Measurements from ENCODE around the gene ZSCAN20. TPM values are rescaled to one million over a fixed set of nuclear protein-coding genes. Genes with fewer than 3 reads are reported as not detected.

ZSCAN20 gene
- total and polyA plus RNA-seq, 4 donors = 0.48 to 2.3 (median 1.3) TPM

DNA sequence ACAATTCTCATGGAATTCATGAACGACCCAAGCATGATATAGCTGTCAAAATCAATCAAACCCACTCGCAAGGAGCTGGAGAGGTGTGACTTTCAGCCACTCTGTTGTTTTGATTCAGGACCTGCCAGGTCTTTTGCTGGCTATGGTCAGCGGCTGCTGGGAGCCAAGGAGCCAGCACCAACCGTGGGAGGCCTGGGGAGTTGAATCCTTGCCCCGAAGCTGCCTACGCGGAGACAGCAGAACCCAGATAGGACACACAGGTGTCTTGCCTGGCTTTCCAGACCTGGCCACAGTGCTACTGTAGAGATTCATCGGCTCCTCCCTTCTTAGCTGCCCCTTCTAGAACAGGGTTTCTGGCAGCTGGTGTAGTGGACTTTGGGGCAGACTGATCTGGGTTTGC, 42.7 kb downstream of the ZSCAN20 start:
- no peak for TF ChIP-seq RAD21 (IDR thresholded peaks at IDR 0.05)
- no peak for TF ChIP-seq SP1 (IDR thresholded peaks at IDR 0.05)
- TF ChIP-seq JUND (IDR thresholded peaks at IDR 0.05) = no peak
- TF ChIP-seq HNF4A (conservative IDR thresholded peaks at IDR 0.05) = no peak
- no peak for TF ChIP-seq TAF1 (conservative IDR thresholded peaks at IDR 0.05)
- TF ChIP-seq YY1 (IDR thresholded peaks at IDR 0.05) = no peak
- no peak for TF ChIP-seq RXRA (IDR thresholded peaks at IDR 0.05)
- H3K4me3 ChIP-seq (ENCODE audit: low read depth in 1 of 3, low read length in 3 of 3) = no peak overlapping the region
- WGBS = 81% methylated on average over 8 of the region's 8 CpGs
- no peak for DNase-seq (ENCODE audit: low spot score)
- H3K36me3 ChIP-seq (ENCODE audit: control insufficient read depth in 4 of 4, insufficient read depth in 3 of 4, low read depth in 1 of 4, low read length in 3 of 4) = no peaks in the 10 kb centered on the region
- H3K9me3 ChIP-seq (ENCODE audit: control insufficient read depth in 4 of 4, low read length in 3 of 4) = no peaks in the 10 kb centered on the region
- no peaks in the 10 kb centered on the region for H3K4me1 ChIP-seq (ENCODE audit: control insufficient read depth in 4 of 4, insufficient read depth in 4 of 4, low read length in 3 of 4)
- no peak overlapping the region for H3K9ac ChIP-seq (ENCODE audit: low read depth in 1 of 2, low read length in 2 of 2)
- H3K27ac ChIP-seq (ENCODE audit: low read depth in 1 of 2, low read length in 2 of 2) = no peak overlapping the region
- peaks cover 0 to 3% (median 0%) of the 10 kb centered on the region in 4 donors for H3K27me3 ChIP-seq (ENCODE audit: control insufficient read depth in 4 of 4, insufficient read depth in 4 of 4, low read length in 3 of 4)

DNA sequence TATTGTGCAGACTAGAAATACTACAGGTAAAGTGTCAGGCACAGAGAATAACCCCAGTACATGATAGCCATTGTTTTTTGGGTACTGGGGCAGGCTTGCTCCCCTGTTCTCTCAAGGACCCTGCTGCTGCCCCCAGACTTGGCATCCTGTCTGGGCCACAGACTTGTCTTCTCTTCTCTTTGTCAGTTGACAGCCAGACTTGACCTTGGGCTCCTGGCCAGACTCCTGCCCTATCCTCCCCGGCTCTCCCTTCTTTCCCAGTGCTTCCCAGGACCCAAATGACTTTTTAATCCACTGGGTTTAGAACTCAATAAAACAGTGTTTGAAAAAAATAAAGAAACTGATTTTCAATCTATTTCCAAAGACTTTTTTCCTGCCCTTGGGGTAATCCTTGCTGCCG, 43.2 kb downstream of the ZSCAN20 start:
- Histone ChIP-seq H3K27ac (ENCODE audit: low read depth in 1 of 2, low read length in 2 of 2) (no peak overlapping the region), H3K9me3 (ENCODE audit: control insufficient read depth in 4 of 4, low read length in 3 of 4) (no peaks in the 10 kb centered on the region), H3K36me3 (ENCODE audit: control insufficient read depth in 4 of 4, insufficient read depth in 3 of 4, low read depth in 1 of 4, low read length in 3 of 4) (no peaks in the 10 kb centered on the region), H3K4me3 (ENCODE audit: low read depth in 1 of 3, low read length in 3 of 3) (no peak overlapping the region), H3K9ac (ENCODE audit: low read depth in 1 of 2, low read length in 2 of 2) (no peak overlapping the region), H3K27me3 (ENCODE audit: control insufficient read depth in 4 of 4, insufficient read depth in 4 of 4, low read length in 3 of 4) (peaks cover 0 to 3% (median 0%) of the 10 kb centered on the region in 4 donors), H3K4me1 (ENCODE audit: control insufficient read depth in 4 of 4, insufficient read depth in 4 of 4, low read length in 3 of 4) (no peaks in the 10 kb centered on the region)
- no peak for TF ChIP-seq NR2F2 (IDR thresholded peaks at IDR 0.05)
- no peak for TF ChIP-seq GABPA (IDR thresholded peaks at IDR 0.05 in 1 of 2, conservative IDR thresholded peaks at IDR 0.05 in 1 of 2)
- TF ChIP-seq, protein P1, sequence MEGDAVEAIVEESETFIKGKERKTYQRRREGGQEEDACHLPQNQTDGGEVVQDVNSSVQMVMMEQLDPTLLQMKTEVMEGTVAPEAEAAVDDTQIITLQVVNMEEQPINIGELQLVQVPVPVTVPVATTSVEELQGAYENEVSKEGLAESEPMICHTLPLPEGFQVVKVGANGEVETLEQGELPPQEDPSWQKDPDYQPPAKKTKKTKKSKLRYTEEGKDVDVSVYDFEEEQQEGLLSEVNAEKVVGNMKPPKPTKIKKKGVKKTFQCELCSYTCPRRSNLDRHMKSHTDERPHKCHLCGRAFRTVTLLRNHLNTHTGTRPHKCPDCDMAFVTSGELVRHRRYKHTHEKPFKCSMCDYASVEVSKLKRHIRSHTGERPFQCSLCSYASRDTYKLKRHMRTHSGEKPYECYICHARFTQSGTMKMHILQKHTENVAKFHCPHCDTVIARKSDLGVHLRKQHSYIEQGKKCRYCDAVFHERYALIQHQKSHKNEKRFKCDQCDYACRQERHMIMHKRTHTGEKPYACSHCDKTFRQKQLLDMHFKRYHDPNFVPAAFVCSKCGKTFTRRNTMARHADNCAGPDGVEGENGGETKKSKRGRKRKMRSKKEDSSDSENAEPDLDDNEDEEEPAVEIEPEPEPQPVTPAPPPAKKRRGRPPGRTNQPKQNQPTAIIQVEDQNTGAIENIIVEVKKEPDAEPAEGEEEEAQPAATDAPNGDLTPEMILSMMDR (IDR thresholded peaks at IDR 0.05; ENCODE audit: low read depth, low read length, missing input control) = no peak
- no peak for TF ChIP-seq FOXA2 (IDR thresholded peaks at IDR 0.05)
- TF ChIP-seq FOXA1 (IDR thresholded peaks at IDR 0.05) = no peak
- no peak for TF ChIP-seq JUND (IDR thresholded peaks at IDR 0.05)
- no peak for TF ChIP-seq YY1 (IDR thresholded peaks at IDR 0.05)
- no peak for TF ChIP-seq EGR1 (IDR thresholded peaks at IDR 0.05; ENCODE audit: low read depth in 2 of 2)
- TF ChIP-seq, protein P2, sequence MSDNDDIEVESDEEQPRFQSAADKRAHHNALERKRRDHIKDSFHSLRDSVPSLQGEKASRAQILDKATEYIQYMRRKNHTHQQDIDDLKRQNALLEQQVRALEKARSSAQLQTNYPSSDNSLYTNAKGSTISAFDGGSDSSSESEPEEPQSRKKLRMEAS (IDR thresholded peaks at IDR 0.05) = no peak
- TF ChIP-seq, protein P3, sequence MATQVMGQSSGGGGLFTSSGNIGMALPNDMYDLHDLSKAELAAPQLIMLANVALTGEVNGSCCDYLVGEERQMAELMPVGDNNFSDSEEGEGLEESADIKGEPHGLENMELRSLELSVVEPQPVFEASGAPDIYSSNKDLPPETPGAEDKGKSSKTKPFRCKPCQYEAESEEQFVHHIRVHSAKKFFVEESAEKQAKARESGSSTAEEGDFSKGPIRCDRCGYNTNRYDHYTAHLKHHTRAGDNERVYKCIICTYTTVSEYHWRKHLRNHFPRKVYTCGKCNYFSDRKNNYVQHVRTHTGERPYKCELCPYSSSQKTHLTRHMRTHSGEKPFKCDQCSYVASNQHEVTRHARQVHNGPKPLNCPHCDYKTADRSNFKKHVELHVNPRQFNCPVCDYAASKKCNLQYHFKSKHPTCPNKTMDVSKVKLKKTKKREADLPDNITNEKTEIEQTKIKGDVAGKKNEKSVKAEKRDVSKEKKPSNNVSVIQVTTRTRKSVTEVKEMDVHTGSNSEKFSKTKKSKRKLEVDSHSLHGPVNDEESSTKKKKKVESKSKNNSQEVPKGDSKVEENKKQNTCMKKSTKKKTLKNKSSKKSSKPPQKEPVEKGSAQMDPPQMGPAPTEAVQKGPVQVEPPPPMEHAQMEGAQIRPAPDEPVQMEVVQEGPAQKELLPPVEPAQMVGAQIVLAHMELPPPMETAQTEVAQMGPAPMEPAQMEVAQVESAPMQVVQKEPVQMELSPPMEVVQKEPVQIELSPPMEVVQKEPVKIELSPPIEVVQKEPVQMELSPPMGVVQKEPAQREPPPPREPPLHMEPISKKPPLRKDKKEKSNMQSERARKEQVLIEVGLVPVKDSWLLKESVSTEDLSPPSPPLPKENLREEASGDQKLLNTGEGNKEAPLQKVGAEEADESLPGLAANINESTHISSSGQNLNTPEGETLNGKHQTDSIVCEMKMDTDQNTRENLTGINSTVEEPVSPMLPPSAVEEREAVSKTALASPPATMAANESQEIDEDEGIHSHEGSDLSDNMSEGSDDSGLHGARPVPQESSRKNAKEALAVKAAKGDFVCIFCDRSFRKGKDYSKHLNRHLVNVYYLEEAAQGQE (IDR thresholded peaks at IDR 0.05) = no peak
- DNase-seq (ENCODE audit: low spot score) = no peak
- 74% methylated on average over 2 of the region's 2 CpGs for WGBS

Data from liver (tissue), 9 donors.